Heart right ventricle (tissue), 16 donors: ENCODE data around the gene ZNF197. TPM values are rescaled to one million over a fixed set of nuclear protein-coding genes. Genes with fewer than 3 reads are reported as not detected.

Experiments
- ATAC-seq, 8 donors: fragments of 200-7000 bp; cut with Tn5 transposase; one replicate each; pipeline ENCODE4 v1.9.1; 2020; ENCODE audit warnings: mild to moderate bottlenecking in 8 of 8, moderate library complexity in 8 of 8, moderate number of reproducible peaks in 1 of 8
- DNase-seq, 2 donors: peaks; one replicate each; pipeline ENCODE4 v3.0.0-alpha.2; 2020
- H3K27ac ChIP-seq, 10 donors: fragments of 200-600 bp; sonication (generic) in 2 of 10; one replicate each; pipeline versions ENCODE4 v1.5.0 to v1.8.0; 2020 to 2022; ENCODE audit warnings: mild to moderate bottlenecking in 3 of 10
- H3K27me3 ChIP-seq, 7 donors: fragments of 200-600 bp; one replicate each; pipeline ENCODE4 v1.8.0; 2021 to 2022; ENCODE audit warnings: mild to moderate bottlenecking in 2 of 7
- H3K36me3 ChIP-seq, 9 donors: fragments of 200-600 bp; sonication (generic) in 1 of 9; one replicate each; pipeline versions ENCODE4 v1.5.0 to v1.8.0; 2020 to 2022; ENCODE audit warnings: mild to moderate bottlenecking in 2 of 9
- H3K4me1 ChIP-seq, 9 donors: fragments of 200-600 bp; sonication (generic) in 1 of 9; one replicate each; pipeline versions ENCODE4 v1.5.0 to v1.8.0; 2020 to 2022; ENCODE audit warnings: mild to moderate bottlenecking in 4 of 9
- H3K4me3 ChIP-seq, 10 donors: fragments of 200-600 bp; sonication (generic) in 2 of 10; one replicate each; pipeline versions ENCODE4 v1.5.0 to v1.8.0; 2020 to 2022; ENCODE audit warnings: mild to moderate bottlenecking in 7 of 10, moderate library complexity in 2 of 10
- H3K9me3 ChIP-seq, 11 donors: fragments of 200-600 bp in 10 of 11; sonication (generic) in 2 of 11; one replicate each; pipeline versions ENCODE4 v1.5.0 to v1.8.0; 2013 to 2022; ENCODE audit warnings: mild to moderate bottlenecking in 2 of 11, control low read depth in 1 of 11, moderate library complexity in 1 of 11
- CTCF ChIP-seq, 9 donors: fragments of 200-600 bp; sonication (generic) in 2 of 9; IDR thresholded peaks; one replicate each; pipeline versions ENCODE4 v1.5.0 to v1.8.0; 2021 to 2022; ENCODE audit warnings: antibody characterized with exemption in 9 of 9, mild to moderate bottlenecking in 5 of 9, moderate library complexity in 1 of 9
- WGBS, 2 donors: extraction: QIAGEN DNeasy Blood & Tissue Kit; methylation state at CpG; one replicate each; pipeline ENCODE4 v1.1.7; 2013; ENCODE audit warnings: inconsistent platforms in 1 of 2; 5-methylcytosine and 5-hydroxymethylcytosine counted together
- intact Hi-C, 10 donors: fragments of 100-400 bp; cut with DNase I; formaldehyde crosslinking; loops; one replicate each; pipeline versions ENCODE4 v1.11.1 to v1.14.2; 2022
- polyA plus RNA-seq, 2 donors: library from polyadenylated mRNA; stranded (reverse); fragments of 200-250 nt; gene quantifications; one replicate each; pipeline ENCODE4 v1.2.3, GENCODE V29; 2013
- total RNA-seq, 10 donors: library from RNA; stranded (reverse); fragmentation: NEBNext Ultra II Directional in 3 of 10; extraction: Animal tissue kit (Norgen Biotek cat#: 25700) in 3 of 10; gene quantifications; one replicate each; pipeline versions ENCODE4 v1.2.1 to v1.2.4, GENCODE V29; 2021 to 2023
- donor health status: Arrhythmogenic right ventricular cardiomyopathy.
- donor health status: ischemic (EF 13 %, LVEDD 7.1; RV severe dilation, severe dysfunction).
- donor health status: healthy with polysubstance abuse.
- donor health status: DM: no; HTN: yes; CAD: no.
- donor health status: DM: no; HTN: no; CAD: no.
- donor health status: ischemic (EF 25% LVEDD 6.9; RV normal size, moderate dysfunction).
- donor health status: ischemic (EF 25% LVEDD 5.7; RV mildly dilated, moderate dysfunction).
- donor health status: healthy.
- donor health status: DM: yes; HTN: yes; CAD: no.
- donor health status: Ischemic cardiomyopathy.
- donor health status: ischemic (EF 35%, LVEDD 5.7; RV mildly dilated, moderate dysfunction).
- donor health status: nonischemic (EF 11% LVEDD 7.7; RV severe dilation, severe dysfunction).
- donor health status: DM: yes; HTN: yes; CAD: no.
- donor health status: PGD.
- donor health status: ischemic (EF 29% LVEDD 5.4; RV normal size, mild dysfunction).
- donor health status: nonischemic (EF 23%, LVEDD 6.1; RV moderate dilation, normal function).

Gene ZNF197
- total and polyA plus RNA-seq, 12 donors = 4.5 to 14.8 (median 12.5) TPM

DNA sequence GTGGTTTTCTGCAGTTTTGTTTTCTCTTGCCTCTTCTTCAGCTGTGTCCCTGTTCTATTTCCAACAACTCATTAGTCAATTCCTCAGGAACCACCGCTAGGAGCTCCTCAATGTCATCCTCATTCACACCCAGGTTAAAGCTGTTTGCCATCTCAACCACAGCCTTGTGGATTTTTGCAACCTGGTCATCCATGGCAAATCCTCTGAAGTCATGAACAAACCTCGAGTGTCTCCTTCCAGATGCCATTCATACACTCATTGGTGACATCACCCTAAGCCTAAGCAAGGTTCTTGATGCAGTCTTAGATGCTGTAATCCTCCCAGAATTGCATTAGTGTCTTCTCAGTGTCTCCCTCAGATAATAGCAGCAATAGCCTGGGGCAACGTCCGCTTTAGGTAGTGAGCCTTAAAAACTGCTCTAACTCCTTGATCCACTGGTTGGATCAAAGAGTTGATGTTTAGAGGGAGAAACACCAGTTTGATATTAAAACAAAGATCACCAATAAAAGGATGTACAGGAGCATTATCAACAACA lies 56.2 kb downstream of the ZNF197 start:
- ATAC-seq = no peak
- 97 to 98% methylated on average over 4 of the region's 4 CpGs for WGBS, 2 donors
- no peak for DNase-seq
- no peak for TF ChIP-seq CTCF (IDR thresholded peaks at IDR 0.05)
- H3K4me3 ChIP-seq = no peak overlapping the region
- H3K9me3 ChIP-seq = peaks cover 0 to 44% (median 3%) of the 10 kb centered on the region in 11 donors
- intact Hi-C loops = loop anchor here in 1 of 10 donors (10.0 kb wide), 1 partner anchor 146 kb away; no protein-coding TSS in a partner anchor
- peaks cover 0 to 10% (median 0%) of the 10 kb centered on the region in 9 donors for H3K36me3 ChIP-seq
- H3K27ac ChIP-seq = no peak overlapping the region
- H3K27me3 ChIP-seq = peaks cover 0 to 4% (median 0%) of the 10 kb centered on the region in 7 donors
- H3K4me1 ChIP-seq = peaks cover 0 to 13% (median 7%) of the 10 kb centered on the region in 9 donors

GRCh38 chr3:44682182-44682896 lies 57.5 kb downstream of the ZNF197 start:
- Histone ChIP-seq H3K4me1 (peaks cover 0 to 15% (median 7%) of the 10 kb centered on the region in 9 donors), H3K36me3 (peaks cover 0 to 10% (median 0%) of the 10 kb centered on the region in 9 donors), H3K9me3 (peaks cover 0 to 44% (median 3%) of the 10 kb centered on the region in 11 donors), H3K4me3 (no peak overlapping the region), H3K27ac (no peak overlapping the region), H3K27me3 (peaks cover 0 to 4% (median 0%) of the 10 kb centered on the region in 7 donors)
- TF ChIP-seq CTCF (IDR thresholded peaks at IDR 0.05) = no peak
- ATAC-seq (no peak), DNase-seq (no peak)
- intact Hi-C loops = loop anchor here in 1 of 10 donors (10.0 kb wide), 1 partner anchor 148 kb away; no protein-coding TSS in a partner anchor
- WGBS, 2 donors = 94 to 96% methylated on average over 2 of the region's 2 CpGs

GRCh38 chr3:44685128-44685800 lies 60.4 kb downstream of the ZNF197 start:
- H3K9me3 ChIP-seq = peaks cover 0 to 40% (median 3%) of the 10 kb centered on the region in 11 donors
- 2% methylated on average over 48 of the region's 48 CpGs for WGBS, 2 donors
- peaks cover 0 to 10% (median 0%) of the 10 kb centered on the region in 9 donors for H3K36me3 ChIP-seq
- peaks cover 0 to 15% (median 7%) of the 10 kb centered on the region in 9 donors for H3K4me1 ChIP-seq
- H3K4me3 ChIP-seq = peak overlapping the region; percentile 59 to 97 (median 78)
- DNase-seq (peak; percentile 76 to 78), ATAC-seq (peak; percentile 89 to 99 (median 95))
- intact Hi-C loops = loop anchor here in 1 of 10 donors (10.0 kb wide), 1 partner anchor 150 kb away; no protein-coding TSS in a partner anchor
- peaks cover 0 to 25% (median 14%) of the 10 kb centered on the region in 7 donors for H3K27me3 ChIP-seq
- H3K27ac ChIP-seq = peak overlapping the region in 6 of 10 donors; percentile 39 to 82 (median 50)
- no peak for TF ChIP-seq CTCF (IDR thresholded peaks at IDR 0.05)

DNA sequence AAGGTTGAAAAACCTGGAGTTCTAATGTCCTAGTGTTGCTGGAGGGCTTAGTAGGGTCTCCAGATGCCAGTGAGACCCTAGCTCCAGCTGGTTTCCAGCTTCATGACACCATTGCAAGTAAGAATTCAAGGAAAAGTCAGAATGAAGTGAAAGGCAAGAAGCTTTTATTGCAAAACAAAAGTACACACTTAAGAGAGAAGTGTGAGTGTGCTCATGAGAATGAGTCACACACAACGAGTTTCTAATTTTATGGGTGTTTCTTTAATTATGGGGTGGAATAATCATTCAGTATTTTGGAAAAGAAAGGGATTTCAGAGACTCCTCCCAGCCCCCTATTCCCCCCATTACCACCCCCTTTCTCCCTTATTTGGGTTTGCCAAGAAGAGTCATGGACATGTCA lies 63.1 kb downstream of the ZNF197 start:
- intact Hi-C loops = loop anchor here in 1 of 10 donors (10.0 kb wide), 1 partner anchor 153 kb away; no protein-coding TSS in a partner anchor

More for the DNA sequence above, 63.1 kb downstream of the ZNF197 start:
- peaks cover 0 to 24% (median 3%) of the 10 kb centered on the region in 11 donors for H3K9me3 ChIP-seq
- H3K4me3 ChIP-seq = no peak overlapping the region
- H3K36me3 ChIP-seq = peaks cover 0 to 10% (median 0%) of the 10 kb centered on the region in 9 donors
- H3K27me3 ChIP-seq = peaks cover 0 to 31% (median 23%) of the 10 kb centered on the region in 7 donors
- no peak for ATAC-seq
- peaks cover 0 to 15% (median 7%) of the 10 kb centered on the region in 9 donors for H3K4me1 ChIP-seq
- no peak overlapping the region for H3K27ac ChIP-seq
- no peak for TF ChIP-seq CTCF (IDR thresholded peaks at IDR 0.05)
- no peak for DNase-seq
- WGBS, 2 donors = 35 to 54% methylated on average over 1 of the region's 1 CpG
